GM23338 (cell line): ENCODE measurements around the gene SMG7. TPM values are rescaled to one million over a fixed set of nuclear protein-coding genes. Genes with fewer than 3 reads are reported as not detected.
A peak's percentile ranks its signal among the peaks of the same experiment; 100 is the strongest.
"Not testable (repeated sequence)": the region's sequence is repeated elsewhere in the genome, so short reads cannot be mapped to it uniquely, and the experiment has no call there.

Experiments
- ATAC-seq: fragments of 200-7000 bp; cut with Tn5 transposase; 3 replicates; pipeline ENCODE4 v1.9.1; 2020
- DNase-seq: peaks from one replicate; pipeline ENCODE4 v3.0.0-alpha.2; 2015; ENCODE audit warnings: low spot score
- H2AFZ ChIP-seq: fragments of 200-600 bp; sonication (generic); 2 replicates; pipeline ENCODE4 v1.8.0; 2016; ENCODE audit warnings: antibody characterized with exemption, mild to moderate bottlenecking, moderate library complexity
- H3F3A ChIP-seq: fragments of 200-600 bp; sonication (generic); replicated peaks from 2 replicates; pipeline ENCODE4 v1.8.0; 2017; ENCODE audit warnings: antibody characterized with exemption, mixed run types, low read depth
- H3K27ac ChIP-seq: fragments of 200-600 bp; sonication (generic); 2 replicates; pipeline ENCODE4 v1.6.1; 2016; ENCODE audit warnings: low read depth
- H3K27me3 ChIP-seq: fragments of 200-600 bp; sonication (generic); 2 replicates; pipeline ENCODE4 v1.8.0; 2016; ENCODE audit warnings: mild to moderate bottlenecking, mixed run types, moderate library complexity; ENCODE audit not compliant: insufficient read depth
- H3K36me3 ChIP-seq: fragments of 200-600 bp; sonication (generic); 2 replicates; pipeline ENCODE4 v1.8.0; 2016; ENCODE audit warnings: mild to moderate bottlenecking; ENCODE audit not compliant: insufficient read depth
- H3K4me1 ChIP-seq: fragments of 200-600 bp; sonication (generic); 2 replicates; pipeline ENCODE4 v1.8.0; 2016; ENCODE audit warnings: mild to moderate bottlenecking, moderate library complexity; ENCODE audit not compliant: insufficient read depth
- H3K4me2 ChIP-seq: fragments of 200-600 bp; sonication (generic); 2 replicates; pipeline ENCODE4 v1.7.1; 2017; ENCODE audit warnings: mixed run types
- H3K4me3 ChIP-seq: fragments of 200-600 bp; sonication (generic); 2 replicates; pipeline ENCODE4 v1.6.1; 2016; ENCODE audit warnings: mixed run types
- H3K79me2 ChIP-seq: fragments of 200-600 bp; sonication (generic); replicated peaks from 2 replicates; pipeline ENCODE4 v1.8.0; 2017; ENCODE audit warnings: mild to moderate bottlenecking; ENCODE audit not compliant: insufficient read depth
- H3K9me2 ChIP-seq: fragments of 200-600 bp; sonication (generic); 2 replicates; pipeline ENCODE4 v1.8.0; 2017; ENCODE audit not compliant: insufficient read depth
- H4K20me1 ChIP-seq: fragments of 200-600 bp; sonication (generic); replicated peaks from 2 replicates; pipeline ENCODE4 v1.8.0; 2017; ENCODE audit warnings: mild to moderate bottlenecking; ENCODE audit not compliant: insufficient read depth
- H3K27ac Mint-ChIP-seq: 2 replicates; pipeline ENCODE4 v1.8.0; 2020; ENCODE audit warnings: inconsistent platforms, mild to moderate bottlenecking, moderate library complexity, mixed read lengths
- H3K27me3 Mint-ChIP-seq: 3 replicates; pipeline ENCODE4 v1.8.0; 2022; ENCODE audit warnings: low read depth, mild to moderate bottlenecking, moderate library complexity, mixed read lengths, inconsistent platforms; ENCODE audit not compliant: insufficient read depth, poor library complexity
- H3K36me3 Mint-ChIP-seq: 3 replicates; pipeline ENCODE4 v1.8.0; 2021; ENCODE audit warnings: low read depth, mild to moderate bottlenecking, inconsistent platforms, moderate library complexity, mixed read lengths
- H3K4me1 Mint-ChIP-seq: 3 replicates; pipeline ENCODE4 v1.8.0; 2020; ENCODE audit warnings: mild to moderate bottlenecking, inconsistent platforms, mixed read lengths
- H3K4me3 Mint-ChIP-seq: 3 replicates; pipeline ENCODE4 v1.8.0; 2021; ENCODE audit warnings: moderate library complexity, mild to moderate bottlenecking, inconsistent platforms, mixed read lengths
- H3K9me3 Mint-ChIP-seq: 3 replicates; pipeline ENCODE4 v1.8.0; 2020; ENCODE audit warnings: moderate library complexity, mild to moderate bottlenecking, inconsistent platforms, mixed read lengths
- EZH2phosphoT487 ChIP-seq: fragments of 200-600 bp; sonication (generic); IDR thresholded peaks from one replicate; pipeline ENCODE4 v1.8.1; 2018; ENCODE audit warnings: antibody characterized with exemption; ENCODE audit not compliant: unreplicated experiment
- STAT1 ChIP-seq: IDR thresholded peaks from one replicate; pipeline ENCODE4 v1.6.1; 2016; ENCODE audit warnings: antibody characterized with exemption; ENCODE audit not compliant: unreplicated experiment
- ZNF114 ChIP-seq: fragments of 250-450 bp; sonication (Bioruptor Pico); IDR thresholded peaks from 2 replicates; pipeline ENCODE4 v1.5.0; 2020; ENCODE audit warnings: mild to moderate bottlenecking, moderate library complexity
- polyA plus RNA-seq: library from polyadenylated mRNA; unstranded; fragments of >200 nt; fragmentation: Nextera tagmentation; extraction: Ambion mirVana; gene quantifications from 2 replicates; pipeline ENCODE4 v1.2.1, GENCODE V29; 2016
- total RNA-seq: library from RNA; depleted of rRNA; stranded (reverse); fragments of >200 nt; shearing (Covaris generic); gene quantifications from 2 replicates; pipeline ENCODE4 v1.2.3, GENCODE V29; 2014
- TF ChIP-seq, protein P1 (sequence below): fragments of 250-450 bp; sonication (Bioruptor Pico); IDR thresholded peaks from 2 replicates; pipeline ENCODE4 v1.5.0; 2020; ENCODE audit warnings: mild to moderate bottlenecking, moderate library complexity

Gene SMG7
- total and polyA plus RNA-seq, 2 experiments from 2014 or later, result 33.0 to 79.4 TPM

DNA sequence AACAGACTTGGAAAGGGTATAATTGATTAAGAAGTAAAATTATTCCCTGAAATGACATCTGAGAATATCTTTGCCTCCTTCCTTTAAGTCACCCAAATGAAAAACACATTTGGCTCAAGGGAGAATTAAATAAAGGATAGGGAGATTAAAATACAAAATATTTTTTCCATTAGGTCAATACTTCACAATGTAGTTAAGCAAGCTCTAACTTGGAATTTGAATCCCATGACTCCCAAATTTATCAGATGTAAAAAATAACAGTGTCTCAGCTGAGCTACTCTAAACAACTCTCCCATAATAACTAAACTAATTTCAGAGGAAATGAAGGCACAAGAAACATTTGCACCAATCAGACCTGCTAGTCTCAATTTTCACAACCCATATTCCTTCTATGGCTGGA is 47.6 kb upstream of the SMG7 start (continued):
- TF ChIP-seq, protein P1, sequence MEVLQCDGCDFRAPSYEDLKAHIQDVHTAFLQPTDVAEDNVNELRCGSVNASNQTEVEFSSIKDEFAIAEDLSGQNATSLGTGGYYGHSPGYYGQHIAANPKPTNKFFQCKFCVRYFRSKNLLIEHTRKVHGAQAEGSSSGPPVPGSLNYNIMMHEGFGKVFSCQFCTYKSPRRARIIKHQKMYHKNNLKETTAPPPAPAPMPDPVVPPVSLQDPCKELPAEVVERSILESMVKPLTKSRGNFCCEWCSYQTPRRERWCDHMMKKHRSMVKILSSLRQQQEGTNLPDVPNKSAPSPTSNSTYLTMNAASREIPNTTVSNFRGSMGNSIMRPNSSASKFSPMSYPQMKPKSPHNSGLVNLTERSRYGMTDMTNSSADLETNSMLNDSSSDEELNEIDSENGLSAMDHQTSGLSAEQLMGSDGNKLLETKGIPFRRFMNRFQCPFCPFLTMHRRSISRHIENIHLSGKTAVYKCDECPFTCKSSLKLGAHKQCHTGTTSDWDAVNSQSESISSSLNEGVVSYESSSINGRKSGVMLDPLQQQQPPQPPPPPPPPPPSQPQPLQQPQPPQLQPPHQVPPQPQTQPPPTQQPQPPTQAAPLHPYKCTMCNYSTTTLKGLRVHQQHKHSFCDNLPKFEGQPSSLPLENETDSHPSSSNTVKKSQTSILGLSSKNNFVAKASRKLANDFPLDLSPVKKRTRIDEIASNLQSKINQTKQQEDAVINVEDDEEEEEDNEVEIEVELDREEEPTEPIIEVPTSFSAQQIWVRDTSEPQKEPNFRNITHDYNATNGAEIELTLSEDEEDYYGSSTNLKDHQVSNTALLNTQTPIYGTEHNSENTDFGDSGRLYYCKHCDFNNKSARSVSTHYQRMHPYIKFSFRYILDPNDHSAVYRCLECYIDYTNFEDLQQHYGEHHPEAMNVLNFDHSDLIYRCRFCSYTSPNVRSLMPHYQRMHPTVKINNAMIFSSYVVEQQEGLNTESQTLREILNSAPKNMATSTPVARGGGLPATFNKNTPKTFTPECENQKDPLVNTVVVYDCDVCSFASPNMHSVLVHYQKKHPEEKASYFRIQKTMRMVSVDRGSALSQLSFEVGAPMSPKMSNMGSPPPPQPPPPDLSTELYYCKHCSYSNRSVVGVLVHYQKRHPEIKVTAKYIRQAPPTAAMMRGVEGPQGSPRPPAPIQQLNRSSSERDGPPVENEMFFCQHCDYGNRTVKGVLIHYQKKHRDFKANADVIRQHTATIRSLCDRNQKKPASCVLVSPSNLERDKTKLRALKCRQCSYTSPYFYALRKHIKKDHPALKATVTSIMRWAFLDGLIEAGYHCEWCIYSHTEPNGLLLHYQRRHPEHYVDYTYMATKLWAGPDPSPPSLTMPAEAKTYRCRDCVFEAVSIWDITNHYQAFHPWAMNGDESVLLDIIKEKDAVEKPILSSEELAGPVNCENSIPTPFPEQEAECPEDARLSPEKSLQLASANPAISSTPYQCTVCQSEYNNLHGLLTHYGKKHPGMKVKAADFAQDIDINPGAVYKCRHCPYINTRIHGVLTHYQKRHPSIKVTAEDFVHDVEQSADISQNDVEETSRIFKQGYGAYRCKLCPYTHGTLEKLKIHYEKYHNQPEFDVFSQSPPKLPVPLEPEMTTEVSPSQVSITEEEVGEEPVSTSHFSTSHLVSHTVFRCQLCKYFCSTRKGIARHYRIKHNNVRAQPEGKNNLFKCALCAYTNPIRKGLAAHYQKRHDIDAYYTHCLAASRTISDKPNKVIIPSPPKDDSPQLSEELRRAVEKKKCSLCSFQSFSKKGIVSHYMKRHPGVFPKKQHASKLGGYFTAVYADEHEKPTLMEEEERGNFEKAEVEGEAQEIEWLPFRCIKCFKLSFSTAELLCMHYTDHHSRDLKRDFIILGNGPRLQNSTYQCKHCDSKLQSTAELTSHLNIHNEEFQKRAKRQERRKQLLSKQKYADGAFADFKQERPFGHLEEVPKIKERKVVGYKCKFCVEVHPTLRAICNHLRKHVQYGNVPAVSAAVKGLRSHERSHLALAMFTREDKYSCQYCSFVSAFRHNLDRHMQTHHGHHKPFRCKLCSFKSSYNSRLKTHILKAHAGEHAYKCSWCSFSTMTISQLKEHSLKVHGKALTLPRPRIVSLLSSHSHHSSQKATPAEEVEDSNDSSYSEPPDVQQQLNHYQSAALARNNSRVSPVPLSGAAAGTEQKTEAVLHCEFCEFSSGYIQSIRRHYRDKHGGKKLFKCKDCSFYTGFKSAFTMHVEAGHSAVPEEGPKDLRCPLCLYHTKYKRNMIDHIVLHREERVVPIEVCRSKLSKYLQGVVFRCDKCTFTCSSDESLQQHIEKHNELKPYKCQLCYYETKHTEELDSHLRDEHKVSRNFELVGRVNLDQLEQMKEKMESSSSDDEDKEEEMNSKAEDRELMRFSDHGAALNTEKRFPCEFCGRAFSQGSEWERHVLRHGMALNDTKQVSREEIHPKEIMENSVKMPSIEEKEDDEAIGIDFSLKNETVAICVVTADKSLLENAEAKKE (CRISPR knock-in tag), result no peak
- TF ChIP-seq EZH2phosphoT487 (no peak), ZNF114 (CRISPR knock-in tag) (no peak)

DNA sequence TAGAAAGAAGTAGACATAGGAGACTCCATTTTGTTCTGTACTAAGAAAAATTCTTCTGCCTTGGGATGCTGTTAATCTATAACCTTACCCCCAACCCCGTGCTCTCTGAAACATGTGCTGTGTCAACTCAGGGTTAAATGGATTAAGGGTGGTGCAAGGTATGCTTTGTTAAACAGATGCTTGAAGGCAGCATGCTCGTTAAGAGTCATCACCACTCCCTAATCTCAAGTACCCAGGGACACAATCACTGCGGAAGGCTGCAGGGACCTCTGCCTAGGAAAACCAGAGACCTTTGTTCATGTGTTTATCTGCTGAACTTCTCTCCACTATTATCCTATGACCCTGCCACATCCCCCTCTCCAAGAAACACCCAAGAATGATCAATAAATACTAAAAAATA is 44.7 kb upstream of the SMG7 start:
- not testable (repeated sequence) for H3F3A ChIP-seq, H3K4me3 ChIP-seq, H3K79me2 ChIP-seq, H3K27ac Mint-ChIP-seq, H3K4me2 ChIP-seq, H3K27ac ChIP-seq, ATAC-seq, H3K4me3 Mint-ChIP-seq, H3K27me3 ChIP-seq, H3K27me3 Mint-ChIP-seq, H3K36me3 ChIP-seq, H4K20me1 ChIP-seq, H2AFZ ChIP-seq, H3K9me2 ChIP-seq, DNase-seq
- peaks cover 14% of the 10 kb centered on the region; the same call in 1 of the 2 replicates for H3K4me1 ChIP-seq
- H3K4me1 Mint-ChIP-seq, result peaks cover 14% of the 10 kb centered on the region
- peaks cover 18% of the 10 kb centered on the region for H3K36me3 Mint-ChIP-seq
- peaks cover 26% of the 10 kb centered on the region for H3K9me3 Mint-ChIP-seq

DNA sequence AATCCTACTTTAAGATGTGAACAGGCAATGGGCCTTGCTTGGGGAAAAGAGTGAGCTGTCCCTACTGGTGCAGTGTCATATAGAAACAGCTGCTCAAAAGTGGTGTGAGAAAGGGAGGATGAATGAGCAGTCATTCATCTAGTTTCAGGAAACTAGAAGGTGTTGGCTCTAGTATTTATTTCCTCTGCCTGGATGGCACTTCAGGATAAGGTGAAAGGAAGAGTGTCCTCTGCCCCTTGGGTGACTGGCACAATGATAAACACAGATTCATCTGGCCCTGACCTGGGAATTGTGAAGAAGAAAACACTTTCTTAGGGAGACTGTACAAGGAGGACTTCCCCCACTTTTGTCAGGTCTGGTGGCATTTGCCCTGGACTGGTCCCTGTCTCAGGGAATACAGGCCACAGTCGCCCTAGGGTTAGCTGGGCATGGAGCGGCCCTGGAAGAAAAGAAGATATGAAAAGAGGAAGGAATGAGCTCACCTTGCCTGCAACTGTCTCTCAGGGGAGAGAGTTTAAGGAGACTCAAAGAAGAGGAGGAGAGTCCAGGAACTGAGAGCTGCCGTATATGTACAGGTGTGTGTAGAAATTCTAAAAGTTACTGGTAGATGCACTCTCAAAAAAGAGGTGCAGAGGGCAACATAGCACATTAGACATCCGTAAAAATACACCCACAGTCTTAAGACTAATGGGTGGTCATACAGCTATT is 40.3 kb upstream of the SMG7 start:
- H3K27me3 Mint-ChIP-seq, result peaks cover 3% of the 10 kb centered on the region
- no peaks in the 10 kb centered on the region for H4K20me1 ChIP-seq
- H3K36me3 Mint-ChIP-seq, result peaks cover 11% of the 10 kb centered on the region; the same call in 2 of the 3 replicates
- TF ChIP-seq STAT1 (no peak), ZNF114 (CRISPR knock-in tag) (no peak)

More for the DNA sequence above, 40.3 kb upstream of the SMG7 start:
- peaks cover 14% of the 10 kb centered on the region for H3K9me3 Mint-ChIP-seq
- Histone ChIP-seq H2AFZ (peak overlapping the region; percentile 21; the same call in 1 of the 2 replicates), H3K79me2 (no peaks in the 10 kb centered on the region), H3K27me3 (no peaks in the 10 kb centered on the region), H3F3A (no peaks in the 10 kb centered on the region), H3K4me1 (peaks cover 21% of the 10 kb centered on the region), H3K27ac (no peak overlapping the region), H3K4me3 (no peak overlapping the region), H3K9me2 (peaks cover 2% of the 10 kb centered on the region; the same call in 1 of the 2 replicates), H3K36me3 (no peaks in the 10 kb centered on the region), H3K4me2 (no peak overlapping the region)
- no peak overlapping the region for H3K27ac Mint-ChIP-seq
- DNase-seq, result no peak
- no peak overlapping the region for H3K4me3 Mint-ChIP-seq
- H3K4me1 Mint-ChIP-seq, result peaks cover 32% of the 10 kb centered on the region
- no peak for ATAC-seq
